Kidney glomerular epithelial cell (primary cell): ENCODE data around the gene OTX1.
"Not testable (repeated sequence)": the region's sequence is repeated elsewhere in the genome, so short reads cannot be mapped to it uniquely, and the experiment has no call there.

Experiments
- DNase-seq: peaks from one replicate; lab custom pipeline; 2025; lab: John Stamatoyannopoulos, UW

The OTX1 gene

GRCh38 chr2:63058921-63059792 lies 8.5 kb downstream of the OTX1 start:
- no peak for DNase-seq

- no peak for DNase-seq
Observed at GRCh38 chr2:63059793-63060471, 9.3 kb downstream of the OTX1 start.

GRCh38 chr2:63060472-63060991 lies 9.9 kb downstream of the OTX1 start:
- DNase-seq, result no peak

- DNase-seq, result no peak
Observed at GRCh38 chr2:63064197-63064596, 13.6 kb downstream of the OTX1 start.

GRCh38 chr2:63064661-63065060 lies 14.0 kb downstream of the OTX1 start:
- DNase-seq, result no peak

GRCh38 chr2:63066265-63066664 lies 15.6 kb downstream of the OTX1 start:
- DNase-seq, result no peak

GRCh38 chr2:63066838-63067237 lies 16.2 kb downstream of the OTX1 start:
- no peak for DNase-seq

GRCh38 chr2:63071664-63072063 lies 21.0 kb downstream of the OTX1 start:
- DNase-seq, result no peak

GRCh38 chr2:63073994-63074393 lies 23.4 kb downstream of the OTX1 start:
- DNase-seq, result no peak

GRCh38 chr2:63074399-63074798 lies 23.8 kb downstream of the OTX1 start:
- not testable (repeated sequence) for DNase-seq

GRCh38 chr2:63078852-63079606 lies 28.4 kb downstream of the OTX1 start:
- DNase-seq, result peak; percentile 37

- no peak for DNase-seq
Observed at GRCh38 chr2:63081404-63081803, 30.8 kb downstream of the OTX1 start.

GRCh38 chr2:63086687-63087086 lies 36.1 kb downstream of the OTX1 start:
- no peak for DNase-seq

- no peak for DNase-seq
Observed at GRCh38 chr2:63092401-63092800, 41.8 kb downstream of the OTX1 start.

- DNase-seq, result no peak
Observed at GRCh38 chr2:63092857-63093256, 42.2 kb downstream of the OTX1 start.

GRCh38 chr2:63093502-63093901 lies 42.9 kb downstream of the OTX1 start:
- no peak for DNase-seq

- DNase-seq, result no peak
Observed at GRCh38 chr2:63096491-63096890, 45.9 kb downstream of the OTX1 start.

GRCh38 chr2:63099032-63099431 lies 48.4 kb downstream of the OTX1 start:
- DNase-seq, result no peak

GRCh38 chr2:63101954-63102353 lies 51.3 kb downstream of the OTX1 start:
- DNase-seq, result no peak

GRCh38 chr2:63104482-63104881 lies 53.9 kb downstream of the OTX1 start:
- no peak for DNase-seq
